Left lung (tissue), 10 donors: ENCODE results near the gene IFI27L1. TPM values are rescaled to one million over a fixed set of nuclear protein-coding genes. Genes with fewer than 3 reads are reported as not detected.

Experiments used
- ATAC-seq: fragments of 200-7000 bp; cut with Tn5 transposase; one replicate; pipeline ENCODE4 v1.9.1; 2020; ENCODE audit warnings: moderate library complexity
- DNase-seq, 4 donors: peaks; one replicate each; pipeline ENCODE4 v3.0.0-alpha.2; 2013 to 2020
- H3K27ac ChIP-seq, 2 donors: fragments of 200-600 bp; sonication (generic) in 1 of 2; one replicate each; pipeline versions ENCODE4 v1.5.0 to v1.8.0; 2020 to 2021
- H3K27me3 ChIP-seq, 2 donors: fragments of 200-600 bp; sonication (generic) in 1 of 2; one replicate each; pipeline versions ENCODE4 v1.5.0 to v1.8.0; 2020 to 2021
- H3K36me3 ChIP-seq, 2 donors: fragments of 200-600 bp; sonication (generic) in 1 of 2; one replicate each; pipeline versions ENCODE4 v1.5.0 to v1.8.0; 2020 to 2021
- H3K4me1 ChIP-seq, 2 donors: fragments of 200-600 bp; one replicate each; pipeline ENCODE4 v1.8.0; 2021
- H3K4me3 ChIP-seq, 2 donors: fragments of 200-600 bp; sonication (generic) in 1 of 2; one replicate each; pipeline versions ENCODE4 v1.5.0 to v1.8.0; 2020 to 2021; ENCODE audit warnings: mild to moderate bottlenecking in 1 of 2
- H3K9me3 ChIP-seq, 2 donors: fragments of 200-600 bp; sonication (generic) in 1 of 2; one replicate each; pipeline versions ENCODE4 v1.5.0 to v1.8.0; 2020 to 2021
- intact Hi-C, 2 donors: fragments of 100-400 bp; cut with DNase I; formaldehyde crosslinking; loops; one replicate each; pipeline versions ENCODE4 v1.11.2 to v1.14.2; 2022
- polyA plus RNA-seq, 6 donors: library from polyadenylated mRNA; unstranded; fragments of 120-200 nt; gene quantifications; one replicate each; pipeline ENCODE4 v1.2.1, GENCODE V29; 2013; ENCODE audit not compliant: insufficient read length in 6 of 6
- total RNA-seq, 2 donors: library from RNA; stranded (reverse); fragmentation: NEBNext Ultra II Directional; extraction: Animal tissue kit (Norgen Biotek cat#: 25700); gene quantifications; one replicate each; pipeline ENCODE4 v1.2.1, GENCODE V29; 2021
- TF ChIP-seq, protein P1 (sequence below), 2 donors: fragments of 200-600 bp; sonication (generic) in 1 of 2; IDR thresholded peaks; one replicate each; pipeline versions ENCODE4 v1.5.0 to v1.8.0; 2021; ENCODE audit warnings: antibody characterized with exemption in 2 of 2
- donor health status: DM: no; HTN: yes; CAD: no.
- donor health status: DM: no; HTN: no; CAD: no.

Gene IFI27L1
- total and polyA plus RNA-seq, 8 donors: 20.3 to 34.3 (median 31.2) TPM

DNA sequence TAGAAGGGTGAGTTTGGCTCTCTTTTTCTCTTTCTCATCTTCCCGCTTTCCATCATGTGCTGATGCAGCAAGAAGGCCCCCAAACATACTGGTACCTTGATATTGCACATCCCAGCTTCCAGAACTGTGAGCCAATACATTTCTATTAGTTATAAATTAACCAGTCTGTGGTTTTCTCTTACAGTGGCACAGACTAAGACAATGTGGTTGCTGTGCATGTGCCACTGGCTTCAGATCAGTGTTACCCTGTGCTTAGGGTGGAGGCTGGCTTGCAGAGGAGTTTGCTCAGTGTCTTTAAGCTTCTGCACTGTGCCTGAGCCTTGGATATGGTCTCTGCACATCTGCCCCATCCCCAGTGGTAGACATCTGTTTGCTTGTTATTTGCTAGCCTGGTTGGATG lies 42.8 kb downstream of the IFI27L1 start:
- ATAC-seq: no peak
- TF ChIP-seq, protein P1, sequence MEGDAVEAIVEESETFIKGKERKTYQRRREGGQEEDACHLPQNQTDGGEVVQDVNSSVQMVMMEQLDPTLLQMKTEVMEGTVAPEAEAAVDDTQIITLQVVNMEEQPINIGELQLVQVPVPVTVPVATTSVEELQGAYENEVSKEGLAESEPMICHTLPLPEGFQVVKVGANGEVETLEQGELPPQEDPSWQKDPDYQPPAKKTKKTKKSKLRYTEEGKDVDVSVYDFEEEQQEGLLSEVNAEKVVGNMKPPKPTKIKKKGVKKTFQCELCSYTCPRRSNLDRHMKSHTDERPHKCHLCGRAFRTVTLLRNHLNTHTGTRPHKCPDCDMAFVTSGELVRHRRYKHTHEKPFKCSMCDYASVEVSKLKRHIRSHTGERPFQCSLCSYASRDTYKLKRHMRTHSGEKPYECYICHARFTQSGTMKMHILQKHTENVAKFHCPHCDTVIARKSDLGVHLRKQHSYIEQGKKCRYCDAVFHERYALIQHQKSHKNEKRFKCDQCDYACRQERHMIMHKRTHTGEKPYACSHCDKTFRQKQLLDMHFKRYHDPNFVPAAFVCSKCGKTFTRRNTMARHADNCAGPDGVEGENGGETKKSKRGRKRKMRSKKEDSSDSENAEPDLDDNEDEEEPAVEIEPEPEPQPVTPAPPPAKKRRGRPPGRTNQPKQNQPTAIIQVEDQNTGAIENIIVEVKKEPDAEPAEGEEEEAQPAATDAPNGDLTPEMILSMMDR (IDR thresholded peaks at IDR 0.05): no peak
- no peak overlapping the region for H3K4me3 ChIP-seq
- H3K27ac ChIP-seq: no peak overlapping the region
- H3K27me3 ChIP-seq: no peaks in the 10 kb centered on the region
- peaks cover 0 to 23% of the 10 kb centered on the region in 2 donors for H3K9me3 ChIP-seq
- intact Hi-C loops: no loop called here
- DNase-seq: no peak
- H3K36me3 ChIP-seq: peaks cover 0 to 6% of the 10 kb centered on the region in 2 donors
- peaks cover 0 to 4% of the 10 kb centered on the region in 2 donors for H3K4me1 ChIP-seq

DNA sequence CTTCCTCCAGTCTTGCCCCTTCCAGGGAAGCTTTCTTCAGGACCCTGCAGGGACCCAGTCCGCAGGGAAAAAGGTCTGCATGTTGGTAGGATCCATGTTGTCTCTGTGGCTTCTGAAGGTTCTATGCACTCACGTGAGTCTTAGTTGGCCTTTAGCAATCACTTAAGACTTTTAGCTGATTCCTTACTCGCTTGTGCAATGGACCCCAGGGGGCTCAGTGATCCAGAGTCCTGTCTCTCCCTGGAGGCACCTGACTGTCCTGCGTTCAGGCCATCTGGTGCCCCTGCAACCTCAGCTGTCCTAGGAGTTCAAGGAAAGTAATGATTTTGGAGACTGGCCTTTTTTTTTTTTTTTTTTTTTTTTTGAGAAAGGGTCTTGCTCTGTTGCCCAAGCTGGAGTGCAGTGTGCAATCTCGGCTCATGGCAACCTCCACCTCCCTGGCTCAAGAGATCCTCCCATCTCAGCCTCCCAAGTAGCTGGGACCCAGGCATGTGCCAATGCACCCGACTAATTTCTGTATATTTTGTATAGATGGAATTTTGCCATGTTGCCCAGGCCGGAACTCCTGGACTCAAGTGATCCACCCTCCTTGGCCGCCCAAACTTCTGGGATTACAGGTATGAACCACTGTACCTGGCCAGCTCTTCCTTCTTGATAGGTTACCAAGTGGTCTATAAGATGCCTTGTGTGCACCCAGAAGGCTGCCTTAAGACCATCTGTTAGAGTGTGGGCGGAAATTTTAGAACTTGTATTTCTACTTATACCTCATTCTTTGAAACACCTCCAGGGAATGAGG lies 43.7 kb downstream of the IFI27L1 start:
- Histone ChIP-seq H3K9me3 (peaks cover 0 to 14% of the 10 kb centered on the region in 2 donors), H3K36me3 (peaks cover 0 to 6% of the 10 kb centered on the region in 2 donors), H3K4me1 (peaks cover 0 to 5% of the 10 kb centered on the region in 2 donors), H3K27ac (no peak overlapping the region), H3K27me3 (no peaks in the 10 kb centered on the region), H3K4me3 (no peak overlapping the region)
- intact Hi-C loops: no loop called here
- TF ChIP-seq, protein P1 (IDR thresholded peaks at IDR 0.05): no peak
- no peak for ATAC-seq
- no peak for DNase-seq

DNA sequence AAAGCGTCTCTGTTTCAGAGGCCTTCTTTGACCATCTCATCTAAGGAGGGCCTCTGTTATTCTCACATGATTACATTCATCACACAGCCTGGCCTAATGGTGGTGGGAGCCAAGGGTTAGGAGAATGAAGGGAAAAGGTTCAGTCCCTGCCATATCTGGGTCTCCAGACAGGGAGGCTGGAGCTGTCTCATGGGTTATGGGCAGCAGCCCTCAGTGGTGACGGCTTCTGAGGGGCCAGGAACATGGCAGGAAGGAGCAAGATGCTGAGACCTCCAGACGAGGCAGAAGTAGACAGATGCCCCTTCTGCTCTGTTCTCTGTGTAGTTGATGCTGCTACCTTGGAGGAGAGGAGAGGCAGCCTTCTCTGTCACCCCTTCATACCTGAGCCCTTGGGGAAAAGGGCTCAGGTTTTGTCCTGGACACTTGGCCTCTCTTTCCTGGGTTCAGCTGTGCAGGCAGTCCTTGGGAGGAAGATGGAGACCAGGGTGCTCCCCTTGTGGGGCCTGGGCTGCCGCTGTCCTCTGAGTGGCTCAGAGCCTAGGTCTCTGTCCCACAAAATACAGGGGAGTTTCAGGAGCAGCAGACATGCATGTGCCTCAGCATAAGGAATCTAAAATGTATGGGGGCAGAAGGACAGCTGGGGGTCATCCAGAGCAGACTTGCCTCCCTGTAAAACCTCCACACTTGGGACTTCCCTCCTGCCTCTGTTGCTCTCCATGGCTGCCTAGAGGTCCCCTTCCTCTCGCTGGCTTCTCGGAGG lies 44.7 kb downstream of the IFI27L1 start:
- Histone ChIP-seq H3K4me3 (no peak overlapping the region), H3K36me3 (peaks cover 0 to 6% of the 10 kb centered on the region in 2 donors), H3K9me3 (peaks cover 0 to 3% of the 10 kb centered on the region in 2 donors), H3K27ac (no peak overlapping the region), H3K27me3 (no peaks in the 10 kb centered on the region), H3K4me1 (peaks cover 0 to 12% of the 10 kb centered on the region in 2 donors)
- intact Hi-C loops: no loop called here
- DNase-seq (no peak), ATAC-seq (no peak)
- TF ChIP-seq, protein P1 (IDR thresholded peaks at IDR 0.05): no peak

DNA sequence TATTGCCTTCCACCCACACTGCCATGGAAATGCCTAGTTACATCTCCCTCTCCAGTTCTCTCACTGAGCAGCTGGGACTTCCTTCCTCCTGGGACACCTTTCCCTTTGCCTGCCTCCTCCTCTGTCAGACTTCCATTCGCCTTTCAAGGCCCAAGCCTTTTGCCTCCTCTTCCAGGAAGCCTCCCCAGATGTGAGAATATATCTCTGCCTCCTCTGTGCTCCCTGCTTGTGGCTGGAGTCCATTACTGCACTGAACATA lies 45.2 kb downstream of the IFI27L1 start:
- intact Hi-C loops: no loop called here
- Histone ChIP-seq H3K4me1 (peaks cover 0 to 12% of the 10 kb centered on the region in 2 donors), H3K9me3 (no peaks in the 10 kb centered on the region), H3K36me3 (peaks cover 0 to 6% of the 10 kb centered on the region in 2 donors), H3K27me3 (no peaks in the 10 kb centered on the region), H3K27ac (no peak overlapping the region), H3K4me3 (no peak overlapping the region)
- TF ChIP-seq, protein P1 (IDR thresholded peaks at IDR 0.05): no peak
- no peak for DNase-seq
- ATAC-seq: no peak

DNA sequence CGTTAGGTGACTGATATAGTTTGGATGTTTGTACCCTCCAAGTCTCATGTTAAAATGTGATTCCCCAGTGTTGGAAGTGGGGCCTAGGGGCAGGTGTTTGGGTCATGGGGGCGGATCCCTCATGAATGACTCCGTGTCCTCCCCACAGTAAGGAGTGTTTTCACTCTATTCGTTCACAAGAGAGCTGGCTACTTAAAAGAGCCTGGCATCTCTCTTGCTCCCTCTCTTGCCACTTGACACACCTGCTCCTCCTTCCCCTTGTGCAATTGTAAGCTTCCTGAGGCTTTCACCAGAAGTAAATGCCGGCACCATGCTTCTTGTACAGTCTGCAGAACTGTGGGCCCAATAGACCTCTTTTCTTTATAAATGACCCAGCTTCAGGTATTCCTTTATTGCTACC lies 45.7 kb downstream of the IFI27L1 start:
- no peak overlapping the region for H3K4me3 ChIP-seq
- TF ChIP-seq, protein P1 (IDR thresholded peaks at IDR 0.05): no peak
- peaks cover 0 to 12% of the 10 kb centered on the region in 2 donors for H3K4me1 ChIP-seq
- H3K27me3 ChIP-seq: peaks cover 0 to 4% of the 10 kb centered on the region in 2 donors
- peaks cover 0 to 6% of the 10 kb centered on the region in 2 donors for H3K36me3 ChIP-seq
- no peak overlapping the region for H3K27ac ChIP-seq
- intact Hi-C loops: no loop called here
- DNase-seq (no peak), ATAC-seq (no peak)
- no peaks in the 10 kb centered on the region for H3K9me3 ChIP-seq
